Measurements from ENCODE around the gene ABCB11. TPM values are rescaled to one million over a fixed set of nuclear protein-coding genes. Genes with fewer than 3 reads are reported as not detected.

ABCB11 gene
- total RNA-seq, 1 experiment from 2014 or later: 0.12 TPM

GRCh38 chr2:169014780-169015179, 16.3 kb downstream of the ABCB11 start:
- no peaks in the 10 kb centered on the region for H4K20me1 ChIP-seq (ENCODE audit: insufficient read depth)
- H2AFZ ChIP-seq (ENCODE audit: low read depth, low read length, poor library complexity, severe bottlenecking): no peak overlapping the region
- H3K27ac ChIP-seq (ENCODE audit: low read depth, low read length): no peak overlapping the region
- CTCF ChIA-PET: no interaction called here
- H3K79me2 ChIP-seq (ENCODE audit: insufficient read depth, low read length): no peaks in the 10 kb centered on the region
- H3K27me3 ChIP-seq (ENCODE audit: insufficient read depth, low read length): no peaks in the 10 kb centered on the region
- intact Hi-C loops (cut with micrococcal nuclease): no loop called here
- RAD21 ChIA-PET (ENCODE audit: low non-redundant PET in 1 of 2, low total read pairs in 2 of 2, uncharacterized antibody in 2 of 2, unreplicated experiment in 2 of 2): no interaction called here
- no peak overlapping the region for H3K4me2 ChIP-seq (ENCODE audit: low read length)
- H3K9me2 ChIP-seq (ENCODE audit: insufficient read depth): no peaks in the 10 kb centered on the region
- BruUV-seq (replicated peaks): no TSS peak
- H3K4me1 ChIP-seq (ENCODE audit: control insufficient read depth in 1 of 2, insufficient read depth in 2 of 2, low read length in 2 of 2): peaks cover 3 to 28% of the 10 kb centered on the region in 2 experiments; a peak in 3 of 4 replicates
- H3K36me3 ChIP-seq (ENCODE audit: control insufficient read depth in 1 of 2, insufficient read depth in 2 of 2, low read length in 2 of 2): no peaks in the 10 kb centered on the region
- no peak overlapping the region for H3K4me3 ChIP-seq (replicated peaks in 1 of 2; ENCODE audit: low read depth in 1 of 2, low read length in 2 of 2)
- no peak for TF ChIP-seq POLR2AphosphoS5 (IDR thresholded peaks at IDR 0.05; ENCODE audit: low read depth, low read length)
- no peak for DNase-seq (ENCODE audit: low read depth, low spot score)
- ATAC-seq: no peak
- no peaks in the 10 kb centered on the region for H3K9me3 ChIP-seq (ENCODE audit: control insufficient read depth in 1 of 2, insufficient read depth in 1 of 2, low read depth in 1 of 2, low read length in 2 of 2)
- H3K9ac ChIP-seq (ENCODE audit: low read length): no peak overlapping the region
- POLR2A ChIA-PET: no interaction called here

- H4K20me1 ChIP-seq (ENCODE audit: insufficient read depth): no peaks in the 10 kb centered on the region
- DNase-seq (ENCODE audit: low read depth, low spot score) (no peak), ATAC-seq (no peak)
- no peaks in the 10 kb centered on the region for H3K9me3 ChIP-seq (ENCODE audit: control insufficient read depth in 1 of 2, insufficient read depth in 1 of 2, low read depth in 1 of 2, low read length in 2 of 2)
- no peak overlapping the region for H2AFZ ChIP-seq (ENCODE audit: low read depth, low read length, poor library complexity, severe bottlenecking)
- intact Hi-C loops (cut with micrococcal nuclease): no loop called here
- H3K4me1 ChIP-seq (ENCODE audit: control insufficient read depth in 1 of 2, insufficient read depth in 2 of 2, low read length in 2 of 2): peaks cover 3 to 28% of the 10 kb centered on the region in 2 experiments; a peak in 3 of 4 replicates
- no TSS peak for BruUV-seq (replicated peaks)
- no peak overlapping the region for H3K9ac ChIP-seq (ENCODE audit: low read length)
- no peak overlapping the region for H3K27ac ChIP-seq (ENCODE audit: low read depth, low read length)
- no peaks in the 10 kb centered on the region for H3K36me3 ChIP-seq (ENCODE audit: control insufficient read depth in 1 of 2, insufficient read depth in 2 of 2, low read length in 2 of 2)
- TF ChIP-seq ELF1 (IDR thresholded peaks at IDR 0.05; ENCODE audit: borderline replicate concordance, low read depth) (no peak), ZNF274 (IDR thresholded peaks at IDR 0.05; ENCODE audit: low read depth, low read length) (no peak), SRF (IDR thresholded peaks at IDR 0.05; ENCODE audit: low read depth) (no peak), POLR2AphosphoS5 (IDR thresholded peaks at IDR 0.05; ENCODE audit: low read depth, low read length) (no peak), YY1 (IDR thresholded peaks at IDR 0.05; ENCODE audit: extremely low read depth, insufficient replicate concordance, low read depth, low read length) (no peak), EGR1 (IDR thresholded peaks at IDR 0.05; ENCODE audit: low read depth) (no peak), SP1 (IDR thresholded peaks at IDR 0.05; ENCODE audit: low read depth) (no peak), MAX (IDR thresholded peaks at IDR 0.05) (no peak), ZBTB33 (IDR thresholded peaks at IDR 0.05; ENCODE audit: extremely low read depth, insufficient replicate concordance, low read length) (no peak), REST (IDR thresholded peaks at IDR 0.05; ENCODE audit: low read depth) (no peak), ZFX (IDR thresholded peaks at IDR 0.05) (no peak)
- RAD21 ChIA-PET (ENCODE audit: low non-redundant PET in 1 of 2, low total read pairs in 2 of 2, uncharacterized antibody in 2 of 2, unreplicated experiment in 2 of 2): no interaction called here
- no peaks in the 10 kb centered on the region for H3K9me2 ChIP-seq (ENCODE audit: insufficient read depth)
- H3K27me3 ChIP-seq (ENCODE audit: insufficient read depth, low read length): no peaks in the 10 kb centered on the region
- no peaks in the 10 kb centered on the region for H3K79me2 ChIP-seq (ENCODE audit: insufficient read depth, low read length)
- H3K4me2 ChIP-seq (ENCODE audit: low read length): no peak overlapping the region
- CTCF ChIA-PET: no interaction called here
- POLR2A ChIA-PET: no interaction called here
- no peak overlapping the region for H3K4me3 ChIP-seq (replicated peaks in 1 of 2; ENCODE audit: low read depth in 1 of 2, low read length in 2 of 2)
Measured at GRCh38 chr2:169013628-169014026, 17.5 kb downstream of the ABCB11 start.

Data from HCT116 (cell line).